ENCODE data around the gene GAMT.

- no peak for TF ChIP-seq CTCF (IDR thresholded peaks at IDR 0.05)
- TF ChIP-seq EP300 (IDR thresholded peaks at IDR 0.05) = no peak
- TF ChIP-seq POLR2A (IDR thresholded peaks at IDR 0.05) = no peak
Observed at GRCh38 chr19:1392407-1392806, 8.9 kb downstream of the GAMT start.
